ENCODE measurements around the gene MFSD11. TPM values are rescaled to one million over a fixed set of nuclear protein-coding genes. Genes with fewer than 3 reads are reported as not detected.
"Not testable (repeated sequence)": the region's sequence is repeated elsewhere in the genome, so short reads cannot be mapped to it uniquely, and the experiment has no call there.

The MFSD11 gene
- total RNA-seq, 4 donors from 2014 or later, result 35.3 to 64.8 (median 47.0) TPM

DNA sequence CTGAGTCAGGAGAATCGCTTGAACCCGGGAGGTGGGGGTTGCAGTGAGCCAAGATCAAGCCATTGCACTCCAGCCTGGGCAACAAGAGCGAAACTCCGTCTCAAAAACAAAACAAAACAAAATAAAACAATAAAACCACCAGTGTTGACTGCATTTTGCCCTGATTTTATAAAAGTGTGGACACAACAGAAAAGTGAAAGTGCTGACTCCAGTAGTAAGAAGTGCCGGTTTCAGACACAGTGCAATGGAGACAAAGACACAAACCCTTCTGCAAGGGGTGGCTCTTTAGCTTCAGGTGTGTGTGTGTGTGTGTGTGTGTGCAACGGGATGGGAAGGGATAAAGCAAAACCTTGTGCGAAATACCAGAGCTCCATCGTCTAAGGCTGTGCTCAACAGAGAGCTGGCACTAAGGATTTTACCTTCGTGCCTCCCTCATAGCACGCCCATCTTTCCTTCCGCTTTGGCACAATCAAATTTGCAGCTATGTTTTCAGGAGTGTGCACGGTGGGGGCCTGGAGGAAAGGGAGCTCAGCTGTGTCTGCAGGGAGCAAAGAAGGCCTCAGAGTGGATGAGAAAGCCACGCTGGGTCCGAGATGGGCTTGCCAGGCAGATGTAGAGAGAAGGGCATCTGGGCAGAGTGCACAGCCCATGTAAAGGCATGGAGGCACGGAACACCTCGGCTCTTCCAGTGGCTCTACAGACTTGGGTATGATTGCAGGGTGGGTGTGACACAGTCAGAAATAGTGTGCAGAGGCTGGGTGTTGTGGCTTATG is 42.7 kb upstream of the MFSD11 start:
- no peaks in the 10 kb centered on the region for H3K9me3 ChIP-seq
- no peaks in the 10 kb centered on the region for H3K36me3 ChIP-seq
- DNase-seq, result no peak
- no peak for TF ChIP-seq CTCF (IDR thresholded peaks at IDR 0.05)
- TF ChIP-seq POLR2A (IDR thresholded peaks at IDR 0.05), result no peak
- no peak overlapping the region for H3K27ac ChIP-seq
- H3K4me3 ChIP-seq, result no peak overlapping the region
- H3K27me3 ChIP-seq, result no peaks in the 10 kb centered on the region
- peaks cover 0 to 22% (median 0%) of the 10 kb centered on the region in 4 donors for H3K4me1 ChIP-seq

- peak overlapping the region in 2 of 4 donors; percentile 25 to 64 for H3K27ac ChIP-seq
- DNase-seq, result peak in 1 of 3 donors; percentile 30
- TF ChIP-seq CTCF (IDR thresholded peaks at IDR 0.05) (no peak), POLR2A (IDR thresholded peaks at IDR 0.05) (no peak)
- H3K4me3 ChIP-seq, result no peak overlapping the region
- no peaks in the 10 kb centered on the region for H3K27me3 ChIP-seq
- H3K4me1 ChIP-seq, result peaks cover 0 to 28% (median 0%) of the 10 kb centered on the region in 4 donors
- no peaks in the 10 kb centered on the region for H3K36me3 ChIP-seq
- no peaks in the 10 kb centered on the region for H3K9me3 ChIP-seq
Measured at GRCh38 chr17:76696763-76697701, 40.9 kb upstream of the MFSD11 start.

GRCh38 chr17:76697702-76698465 is 40.0 kb upstream of the MFSD11 start:
- no peak for DNase-seq
- no peak overlapping the region for H3K4me3 ChIP-seq
- peak overlapping the region in 3 of 4 donors; percentile 25 to 64 (median 35) for H3K27ac ChIP-seq
- no peaks in the 10 kb centered on the region for H3K27me3 ChIP-seq
- peaks cover 0 to 28% (median 0%) of the 10 kb centered on the region in 4 donors for H3K4me1 ChIP-seq
- TF ChIP-seq POLR2A (IDR thresholded peaks at IDR 0.05) (no peak), CTCF (IDR thresholded peaks at IDR 0.05) (no peak)
- no peaks in the 10 kb centered on the region for H3K9me3 ChIP-seq
- H3K36me3 ChIP-seq, result no peaks in the 10 kb centered on the region

DNA sequence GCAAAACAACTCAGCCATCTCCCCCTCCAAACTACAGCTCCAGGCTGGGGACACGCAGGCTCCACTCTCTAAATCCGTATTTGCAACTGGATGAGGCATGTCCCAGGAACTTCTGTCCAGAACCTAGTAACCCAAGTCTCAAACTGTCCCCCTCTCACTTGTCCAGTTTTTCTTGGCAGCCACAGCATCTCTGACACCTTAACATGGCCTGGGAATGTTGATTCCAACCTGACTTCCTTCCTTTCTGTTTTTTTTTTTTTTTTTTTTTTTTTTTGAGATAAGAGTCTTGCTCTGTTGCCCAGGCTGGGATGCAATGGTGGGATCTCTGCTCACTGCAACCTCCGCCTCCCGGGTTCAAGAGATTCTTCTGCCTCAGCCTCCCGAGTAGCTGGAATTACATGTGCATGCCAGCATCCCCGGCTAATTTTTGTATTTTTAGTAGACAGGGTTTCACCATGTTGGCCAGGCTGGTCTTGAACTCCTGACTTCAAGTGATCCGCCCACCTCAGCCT is 39.4 kb upstream of the MFSD11 start:
- DNase-seq, H3K27me3 ChIP-seq, H3K4me3 ChIP-seq, H3K9me3 ChIP-seq, H3K36me3 ChIP-seq: not testable (repeated sequence)
- peak overlapping the region in 2 of 4 donors; percentile 35 to 83 for H3K27ac ChIP-seq
- peaks cover 0 to 28% (median 0%) of the 10 kb centered on the region in 4 donors for H3K4me1 ChIP-seq

- Histone ChIP-seq H3K27ac (peak overlapping the region; percentile 55 to 83 (median 70)), H3K4me3 (peak overlapping the region in 1 of 4 donors; percentile 26), H3K9me3 (no peaks in the 10 kb centered on the region), H3K27me3 (no peaks in the 10 kb centered on the region), H3K4me1 (peaks cover 0 to 28% (median 0%) of the 10 kb centered on the region in 4 donors), H3K36me3 (no peaks in the 10 kb centered on the region)
- TF ChIP-seq POLR2A (IDR thresholded peaks at IDR 0.05), result no peak
- no peak for DNase-seq
Measured at GRCh38 chr17:76700270-76700616, 37.7 kb upstream of the MFSD11 start.

Data from Peyer's patch (tissue), 4 donors.